Pancreas (tissue), 10 donors: ENCODE measurements around the gene CIAO2B. TPM values are rescaled to one million over a fixed set of nuclear protein-coding genes. Genes with fewer than 3 reads are reported as not detected.

Experiments used
- ATAC-seq, 4 donors: fragments of 200-7000 bp; cut with Tn5 transposase; one replicate each; pipeline versions ENCODE4 v1.8.0 to v1.9.1; 2020; ENCODE audit warnings: mild to moderate bottlenecking in 4 of 4, moderate library complexity in 4 of 4
- DNase-seq, 6 donors: peaks; one replicate each; pipeline ENCODE4 v3.0.0-alpha.2; 2020
- FAIRE-seq: peaks from 2 replicates; lab custom pipeline; 2012; peaks lifted over from hg19 to GRCh38; lab: Jason Lieb, UNC
- H3K27ac ChIP-seq, 4 donors: fragments of 200-600 bp; sonication (generic); 1 replicate in 3 of 4; 2 replicates in 1 of 4; pipeline versions ENCODE4 v1.5.0 to v1.8.0; 2020
- H3K27me3 ChIP-seq, 4 donors: fragments of 200-600 bp; one replicate each; pipeline ENCODE4 v1.8.0; 2021
- H3K36me3 ChIP-seq, 3 donors: fragments of 200-600 bp; sonication (generic) in 1 of 3; one replicate each; pipeline versions ENCODE4 v1.5.0 to v1.8.0; 2020 to 2021
- H3K4me1 ChIP-seq, 3 donors: fragments of 200-600 bp; one replicate each; pipeline ENCODE4 v1.8.0; 2021
- H3K4me3 ChIP-seq, 4 donors: fragments of 200-600 bp; sonication (generic) in 2 of 4; one replicate each; pipeline versions ENCODE4 v1.5.0 to v1.8.0; 2020 to 2021
- H3K9me3 ChIP-seq, 4 donors: fragments of 200-600 bp; one replicate each; pipeline ENCODE4 v1.8.0; 2021
- CTCF ChIP-seq, 4 donors: fragments of 200-600 bp; sonication (generic) in 3 of 4; IDR thresholded peaks; one replicate each; pipeline versions ENCODE4 v1.5.0 to v1.8.0; 2021; ENCODE audit warnings: antibody characterized with exemption in 4 of 4
- WGBS, 2 donors: extraction: QIAGEN DNeasy Blood & Tissue Kit; methylation state at CpG; one replicate each; pipeline ENCODE4 v1.1.7; 2013; 5-methylcytosine and 5-hydroxymethylcytosine counted together
- intact Hi-C, 3 donors: fragments of 100-400 bp; cut with DNase I; formaldehyde crosslinking; loops; one replicate each; pipeline versions ENCODE4 v1.11.1 to v1.14.2; 2022
- polyA plus RNA-seq, 2 donors: library from polyadenylated mRNA; stranded (reverse); fragments of 200-250 nt; gene quantifications; one replicate each; pipeline ENCODE4 v1.2.3, GENCODE V29; 2013
- total RNA-seq, 6 donors: library from RNA; stranded (reverse); fragmentation: NEBNext Ultra II Directional in 4 of 6; extraction: Animal tissue kit (Norgen Biotek cat#: 25700) in 4 of 6; gene quantifications; one replicate each; pipeline versions ENCODE4 v1.2.1 to v1.2.4, GENCODE V29; 2021 to 2023
- donor health status: healthy with polysubstance abuse.
- donor health status: DM: no; HTN: no; CAD: no; lungs with moderate emphysema.
- donor health status: DM: no; HTN: no; CAD: no.
- donor health status: control.
- donor health status: control.
- donor health status: Bipolar disorder and iron deficiency.
- donor health status: DM: yes; HTN: yes; CAD: no.
- donor health status: DM: no; HTN: no; CAD: no.
- donor health status: DM: no; HTN: no; CAD: no.
- donor health status: DM: yes; HTN: yes; CAD: no.

The CIAO2B gene
- total and polyA plus RNA-seq, 8 donors = 14.8 to 86.9 (median 26.3) TPM

GRCh38 chr16:66916518-66916917, 17.7 kb downstream of the CIAO2B start:
- no peak for DNase-seq
- no peak for TF ChIP-seq CTCF (IDR thresholded peaks at IDR 0.05)
- no peak overlapping the region for H3K4me3 ChIP-seq
- no peaks in the 10 kb centered on the region for H3K27me3 ChIP-seq
- no peaks in the 10 kb centered on the region for H3K4me1 ChIP-seq
- intact Hi-C loops = loop anchor here in 1 of 3 donors (10.0 kb wide), 1 partner anchor 58 kb away; no protein-coding TSS in a partner anchor
- no peak for FAIRE-seq
- no peaks in the 10 kb centered on the region for H3K36me3 ChIP-seq
- 71 to 79% methylated on average over 6 of the region's 6 CpGs for WGBS, 2 donors
- no peaks in the 10 kb centered on the region for H3K9me3 ChIP-seq
- no peak for ATAC-seq
- H3K27ac ChIP-seq = no peak overlapping the region

DNA sequence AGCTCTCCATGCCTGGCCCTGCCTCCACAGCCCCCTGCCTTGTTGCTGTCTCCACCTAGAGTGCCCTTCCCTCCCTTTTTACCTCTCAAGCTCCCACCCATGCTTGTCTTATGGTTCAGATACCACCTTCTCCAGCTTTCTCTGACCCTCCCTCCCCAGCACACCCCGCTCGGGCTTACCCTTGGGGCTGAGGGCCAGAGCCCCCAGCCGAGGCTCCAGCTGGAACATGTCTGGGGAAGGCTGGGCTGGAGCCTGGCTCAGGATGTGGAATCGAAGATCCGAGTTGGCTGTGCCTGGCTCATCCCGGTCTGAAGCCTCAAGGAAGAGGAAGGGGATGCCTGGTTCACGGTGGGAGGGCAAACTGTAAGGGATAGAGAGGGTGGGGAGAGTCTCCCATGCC, 19.2 kb downstream of the CIAO2B start:
- H3K27me3 ChIP-seq = no peaks in the 10 kb centered on the region
- FAIRE-seq (no peak), DNase-seq (peak in 1 of 6 donors; percentile 44), ATAC-seq (no peak)
- no peaks in the 10 kb centered on the region for H3K4me1 ChIP-seq
- H3K4me3 ChIP-seq = no peak overlapping the region
- 65% methylated on average over 7 of the region's 7 CpGs for WGBS, 2 donors
- no peaks in the 10 kb centered on the region for H3K9me3 ChIP-seq
- no peak overlapping the region for H3K27ac ChIP-seq
- intact Hi-C loops = loop anchor here in 1 of 3 donors (10.0 kb wide), 1 partner anchor 60 kb away; no protein-coding TSS in a partner anchor
- TF ChIP-seq CTCF (IDR thresholded peaks at IDR 0.05) = no peak
- H3K36me3 ChIP-seq = no peaks in the 10 kb centered on the region

DNA sequence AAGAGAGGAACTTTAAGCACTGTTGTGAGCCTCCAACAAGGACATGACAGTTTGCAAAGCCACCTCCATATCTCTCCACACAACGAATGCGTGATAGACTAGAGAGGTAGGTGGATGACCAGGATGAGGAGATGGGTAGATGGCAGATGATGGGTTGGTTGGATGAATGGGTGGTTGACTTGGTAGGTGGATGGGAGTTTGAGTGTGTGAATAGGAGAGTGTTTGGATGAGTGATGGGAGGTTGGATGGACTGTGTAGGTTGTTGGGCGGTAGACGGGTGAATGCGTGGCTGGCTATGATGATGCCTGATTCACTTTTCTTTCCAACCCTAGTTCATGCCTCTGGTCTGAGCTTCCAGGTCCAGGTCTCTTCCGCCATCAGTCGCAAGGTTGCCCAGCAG, 19.7 kb downstream of the CIAO2B start:
- no peaks in the 10 kb centered on the region for H3K9me3 ChIP-seq
- intact Hi-C loops = loop anchor here in 1 of 3 donors (10.0 kb wide), 1 partner anchor 60 kb away; no protein-coding TSS in a partner anchor
- no peaks in the 10 kb centered on the region for H3K27me3 ChIP-seq
- H3K36me3 ChIP-seq = no peaks in the 10 kb centered on the region
- 93 to 94% methylated on average over 7 of the region's 7 CpGs for WGBS, 2 donors
- no peaks in the 10 kb centered on the region for H3K4me1 ChIP-seq
- FAIRE-seq = no peak
- no peak overlapping the region for H3K4me3 ChIP-seq
- TF ChIP-seq CTCF (IDR thresholded peaks at IDR 0.05) = no peak
- DNase-seq = no peak
- no peak overlapping the region for H3K27ac ChIP-seq
- ATAC-seq = no peak

GRCh38 chr16:66913711-66914110, 20.5 kb downstream of the CIAO2B start:
- intact Hi-C loops = loop anchor here in 1 of 3 donors (10.0 kb wide), 1 partner anchor 61 kb away; no protein-coding TSS in a partner anchor
- Histone ChIP-seq H3K27ac (no peak overlapping the region), H3K36me3 (no peaks in the 10 kb centered on the region), H3K4me1 (no peaks in the 10 kb centered on the region), H3K27me3 (no peaks in the 10 kb centered on the region), H3K9me3 (no peaks in the 10 kb centered on the region), H3K4me3 (no peak overlapping the region)
- no peak for TF ChIP-seq CTCF (IDR thresholded peaks at IDR 0.05)
- 62 to 82% methylated on average over 4 of the region's 4 CpGs for WGBS, 2 donors
- DNase-seq = peak in 1 of 6 donors; percentile 19
- ATAC-seq = no peak
- FAIRE-seq = no peak

DNA sequence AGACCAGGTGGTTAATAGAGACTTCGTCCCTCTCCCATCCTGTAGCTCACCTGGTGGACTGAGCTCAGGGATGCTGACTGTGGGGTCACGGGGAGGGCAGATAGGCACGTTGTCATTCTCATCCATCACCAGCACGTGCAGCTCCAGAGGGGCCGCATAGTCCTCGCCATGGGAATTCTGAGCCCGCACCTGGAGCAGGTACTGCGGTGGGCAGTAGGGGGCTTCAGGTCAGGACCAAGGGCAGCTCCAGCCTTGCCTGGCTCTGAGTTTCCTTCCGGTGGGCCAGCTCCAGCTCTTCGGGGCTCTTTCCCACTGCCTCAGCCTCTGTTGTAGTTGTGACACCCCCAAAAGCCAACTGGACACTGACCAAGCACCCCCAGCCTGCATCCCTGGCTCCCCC, 21.1 kb downstream of the CIAO2B start:
- no peak for FAIRE-seq
- TF ChIP-seq CTCF (IDR thresholded peaks at IDR 0.05) = no peak
- DNase-seq = peak in 1 of 6 donors; percentile 9
- no peak overlapping the region for H3K4me3 ChIP-seq
- intact Hi-C loops = loop anchor here in 1 of 3 donors (10.0 kb wide), 1 partner anchor 62 kb away; no protein-coding TSS in a partner anchor
- ATAC-seq = no peak
- no peaks in the 10 kb centered on the region for H3K27me3 ChIP-seq
- no peaks in the 10 kb centered on the region for H3K9me3 ChIP-seq
- no peaks in the 10 kb centered on the region for H3K36me3 ChIP-seq
- WGBS, 2 donors = 48 to 51% methylated on average over 10 of the region's 10 CpGs
- no peak overlapping the region for H3K27ac ChIP-seq
- no peaks in the 10 kb centered on the region for H3K4me1 ChIP-seq
